Globus pallidus (tissue), 1 donor: ENCODE measurements around the gene NPAT.
"Not testable (repeated sequence)": the region's sequence is repeated elsewhere in the genome, so short reads cannot be mapped to it uniquely, and the experiment has no call there.

Experiments used
- DNase-seq: peaks from one replicate; pipeline ENCODE4 v3.0.0-alpha.2; 2015; ENCODE audit warnings: low spot score

NPAT gene

DNA sequence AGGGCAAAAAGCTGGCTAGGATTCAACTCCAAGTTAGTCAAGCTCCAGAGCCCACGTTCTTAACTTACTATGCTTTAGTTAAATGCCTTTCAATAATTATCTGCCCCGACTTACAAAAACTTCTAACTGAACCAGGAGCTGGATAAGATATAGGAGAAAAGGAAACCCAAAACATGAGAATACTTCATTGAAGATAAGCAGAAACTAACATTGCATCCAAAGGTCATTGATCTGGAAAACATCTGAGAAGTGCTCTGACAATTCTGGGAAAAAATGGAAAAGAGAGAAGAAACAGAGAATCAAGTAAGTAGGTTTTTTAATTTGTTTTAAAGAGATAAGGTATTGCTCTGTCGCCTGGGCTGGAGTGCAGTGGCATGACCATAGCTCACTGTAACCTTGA, 73.9 kb downstream of the NPAT start:
- DNase-seq, result no peak

- no peak for DNase-seq
Observed at GRCh38 chr11:108147150-108147549, 75.3 kb downstream of the NPAT start.

DNA sequence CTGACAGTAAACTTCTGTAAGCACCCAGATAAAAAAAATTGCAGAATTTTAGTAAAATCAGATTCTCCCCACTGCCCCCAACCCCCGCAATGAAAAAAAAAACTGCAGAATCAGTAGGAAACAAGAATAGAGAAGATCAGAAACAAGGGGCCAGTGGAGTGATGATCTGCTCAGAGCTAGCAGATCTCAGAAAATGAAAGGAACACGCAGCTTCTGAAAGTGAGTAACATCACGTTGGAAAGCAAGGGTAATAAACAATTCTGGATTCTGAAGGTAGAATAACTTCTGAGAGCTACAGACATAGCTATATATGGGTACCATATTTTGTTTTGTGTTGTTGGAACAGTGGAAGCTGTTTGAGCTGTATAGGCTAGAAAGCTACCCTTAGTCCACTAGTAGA, 77.8 kb downstream of the NPAT start:
- no peak for DNase-seq

DNA sequence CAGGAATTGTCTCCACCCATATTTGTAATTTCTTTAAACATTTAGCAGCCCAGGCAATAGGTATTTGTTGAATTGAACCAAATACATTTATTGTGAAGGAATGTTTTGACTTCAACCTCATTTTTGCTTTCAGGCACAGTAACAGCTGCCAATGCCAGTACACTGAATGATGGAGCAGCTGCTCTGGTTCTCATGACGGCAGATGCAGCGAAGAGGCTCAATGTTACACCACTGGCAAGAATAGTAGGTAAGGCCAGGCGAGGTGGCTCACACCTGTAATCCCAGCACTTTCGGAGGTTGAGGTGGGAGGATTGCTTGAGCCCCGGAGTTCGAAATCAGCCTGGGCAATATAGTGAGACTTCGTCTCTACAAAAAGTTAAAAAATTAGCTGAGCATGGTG, 80.1 kb downstream of the NPAT start:
- no peak for DNase-seq

DNA sequence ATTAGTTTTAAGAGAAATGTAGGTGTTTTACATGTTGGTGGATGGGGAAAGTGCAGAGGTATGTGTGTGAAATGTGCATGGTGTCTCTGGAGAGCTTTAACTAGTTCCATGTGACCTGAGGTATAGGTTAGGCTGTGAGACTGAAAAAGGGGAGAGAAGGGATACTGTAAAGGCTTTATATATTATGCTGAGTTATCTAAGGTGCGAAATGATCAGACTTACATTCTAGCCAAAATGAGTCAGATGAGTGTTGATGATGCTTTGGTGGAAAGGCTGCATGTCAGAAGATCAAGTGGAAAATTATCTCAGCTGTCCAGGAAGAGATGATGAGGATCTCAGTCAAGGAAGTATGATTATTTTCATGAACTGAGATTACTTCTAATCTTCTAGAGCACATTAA, 85.2 kb downstream of the NPAT start:
- no peak for DNase-seq

- DNase-seq, result no peak
Observed at GRCh38 chr11:108135845-108136544, 86.4 kb downstream of the NPAT start.

DNA sequence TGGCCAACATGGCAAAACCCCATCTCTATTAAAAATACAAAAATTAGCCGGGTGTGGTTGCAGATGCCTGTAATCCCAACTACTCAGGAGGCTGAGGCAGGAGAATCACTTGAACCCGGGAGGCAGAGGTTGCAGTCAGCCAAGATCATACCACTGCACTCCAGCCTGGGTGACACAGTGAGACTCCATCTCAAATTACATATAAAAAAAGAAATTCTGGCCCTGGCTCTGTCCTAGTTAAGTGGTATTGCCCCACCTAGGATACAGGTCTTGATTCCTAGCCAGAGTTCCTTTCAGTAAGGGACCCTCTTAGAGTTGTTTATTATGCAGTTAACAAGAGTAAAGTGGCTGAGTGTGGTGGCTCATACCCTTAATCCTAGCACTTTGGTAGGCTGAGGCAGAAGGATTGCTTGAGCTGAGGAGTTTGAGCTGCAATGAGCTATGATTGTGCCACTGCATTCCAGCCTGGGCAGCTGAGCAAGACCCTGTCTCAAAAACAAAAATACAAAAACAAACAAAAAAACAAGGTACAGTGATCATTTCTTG, 89.4 kb downstream of the NPAT start:
- not testable (repeated sequence) for DNase-seq

- DNase-seq, result no peak
Observed at GRCh38 chr11:108131993-108132392, 90.4 kb downstream of the NPAT start.

DNA sequence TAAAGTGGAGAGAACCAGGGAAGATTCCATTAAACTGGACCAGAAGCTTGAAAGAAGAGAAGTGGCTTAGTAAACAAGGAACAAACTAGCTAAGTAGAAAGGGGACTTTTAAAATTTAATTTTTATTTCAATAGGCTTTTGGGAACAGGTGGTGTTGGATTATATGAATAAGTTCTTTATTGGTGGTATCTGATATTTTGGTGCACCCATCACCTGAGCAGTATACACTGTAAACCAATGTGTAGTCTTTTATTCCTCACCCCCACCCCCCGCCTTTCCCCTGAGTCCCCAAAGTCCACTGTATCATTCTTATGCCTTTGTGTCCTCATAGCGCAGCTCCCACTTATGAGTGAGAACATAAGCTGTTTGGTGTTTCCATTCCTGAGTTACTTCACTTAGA, 93.7 kb downstream of the NPAT start:
- DNase-seq, result no peak

- no peak for DNase-seq
Observed at GRCh38 chr11:108125096-108125495, 97.3 kb downstream of the NPAT start.

DNA sequence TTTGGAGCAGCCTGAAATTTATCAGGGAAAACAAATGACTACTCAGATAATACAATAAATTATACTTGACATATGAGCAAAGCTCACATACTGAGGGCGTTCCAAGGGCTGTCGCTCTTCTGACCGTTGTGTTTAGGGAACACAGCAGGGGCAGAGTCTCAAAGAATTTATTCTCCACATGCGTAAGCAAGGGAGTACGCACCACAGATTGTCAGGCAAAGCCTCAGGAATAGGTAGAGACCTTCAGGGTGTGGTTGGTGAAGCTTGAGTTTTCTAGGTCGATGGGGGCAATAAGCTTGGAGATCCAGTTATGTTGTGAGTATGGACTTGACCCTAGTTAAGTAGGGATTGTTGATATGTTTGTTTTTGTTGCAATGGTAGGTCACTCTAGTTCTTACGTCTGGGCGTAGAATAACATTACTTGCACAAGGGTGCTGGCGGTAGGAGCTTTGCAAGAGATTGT, 100.2 kb downstream of the NPAT start:
- peak; percentile 32 for DNase-seq

- peak; percentile 89 for DNase-seq
Observed at GRCh38 chr11:108121274-108122155, 100.9 kb downstream of the NPAT start, which contains the start of gene ACAT1. ACAT1 (plus strand) TSS chr11:108121567; CDS start chr11:108121607, 40 bp downstream.

DNA sequence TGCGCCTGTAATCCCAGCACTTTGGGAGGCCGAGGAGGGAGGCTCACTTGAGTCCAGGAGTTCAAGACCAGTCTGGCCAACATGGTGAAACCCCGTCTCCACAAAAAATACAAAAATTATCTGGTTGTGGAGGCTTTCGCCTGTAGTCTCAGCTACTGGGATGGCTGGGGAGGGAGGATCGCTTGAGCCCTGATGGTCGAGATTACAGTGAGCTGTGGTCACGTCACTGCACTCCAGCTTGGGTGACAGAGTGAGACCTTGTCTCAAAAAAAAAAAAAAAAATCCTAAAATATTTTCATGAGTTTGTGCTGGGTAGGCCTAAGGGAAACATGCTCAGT, 101.5 kb downstream of the NPAT start:
- DNase-seq, result not testable (repeated sequence)

- peak; percentile 44 for DNase-seq
Observed at GRCh38 chr11:108117746-108118371, 104.6 kb downstream of the NPAT start.

GRCh38 chr11:108115500-108116140, 106.8 kb downstream of the NPAT start:
- peak; percentile 86 for DNase-seq

- no peak for DNase-seq
Observed at GRCh38 chr11:108112057-108112456, 110.4 kb downstream of the NPAT start.

DNA sequence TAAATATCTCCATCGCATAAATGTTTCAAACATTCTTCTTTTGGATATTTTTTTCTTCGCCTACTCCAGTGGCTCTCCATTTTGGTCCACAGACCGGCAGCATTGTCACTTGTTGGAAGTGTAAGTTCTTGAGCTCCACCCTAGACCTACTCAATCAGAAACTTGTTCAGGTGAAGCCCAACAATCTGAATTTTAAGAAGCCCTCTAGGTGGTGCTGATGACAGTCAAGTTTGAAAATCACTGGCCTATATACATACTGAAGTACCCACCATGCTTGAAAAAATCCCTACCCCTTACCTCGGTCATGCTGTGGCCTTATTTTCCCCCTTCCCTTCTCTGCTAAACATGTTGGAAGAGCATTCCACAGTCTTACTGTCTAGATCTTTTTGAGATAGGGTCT, 111.3 kb downstream of the NPAT start:
- DNase-seq, result no peak
